Activated T-cell treated with anti-CD3 and anti-CD28 coated beads, Interleukin-2, amount 50 U/mL, for 72 hours (primary cell): ENCODE measurements around the gene RBM27. TPM values are rescaled to one million over a fixed set of nuclear protein-coding genes. Genes with fewer than 3 reads are reported as not detected.
"Not testable (repeated sequence)": the region's sequence is repeated elsewhere in the genome, so short reads cannot be mapped to it uniquely, and the experiment has no call there.

ENCODE experiments used
- ATAC-seq, 2 donors: fragments of 150-1000 bp; cut with Tn5 transposase; replicated peaks in 1 of 2; 2 replicates each; pipeline ENCODE4 v1.10.0; 2021; ENCODE audit warnings: moderate library complexity in 2 of 2, mild to moderate bottlenecking in 1 of 2
- DNase-seq, 2 donors: peaks; one replicate each; pipeline ENCODE4 v3.0.0; 2021 to 2022; ENCODE audit warnings: mixed read lengths in 1 of 2
- H3K27ac Mint-ChIP-seq: one replicate; pipeline ENCODE4 v1.8.0; 2022; ENCODE audit warnings: mild to moderate bottlenecking, moderate library complexity, mixed read lengths
- H3K27me3 Mint-ChIP-seq: one replicate; pipeline ENCODE4 v1.8.0; 2022; ENCODE audit warnings: low read depth, mixed read lengths
- H3K36me3 Mint-ChIP-seq, 2 donors: one replicate each; pipeline ENCODE4 v1.8.0; 2022; ENCODE audit warnings: mixed read lengths in 2 of 2, mild to moderate bottlenecking in 1 of 2; ENCODE audit not compliant: insufficient read depth in 2 of 2
- H3K4me1 Mint-ChIP-seq: one replicate; pipeline ENCODE4 v1.8.0; 2022; ENCODE audit warnings: low read depth, mixed read lengths
- H3K4me3 Mint-ChIP-seq, 2 donors: one replicate each; pipeline ENCODE4 v1.8.0; 2022; ENCODE audit warnings: mild to moderate bottlenecking in 2 of 2, mixed read lengths in 2 of 2, moderate library complexity in 2 of 2
- H3K9me3 Mint-ChIP-seq, 2 donors: one replicate each; pipeline ENCODE4 v1.8.0; 2022; ENCODE audit warnings: mixed read lengths in 2 of 2
- total RNA-seq, 2 donors: library from RNA; stranded (reverse); gene quantifications; one replicate each; pipeline ENCODE4 v1.2.3, GENCODE V29; 2022

The RBM27 gene, protein sequence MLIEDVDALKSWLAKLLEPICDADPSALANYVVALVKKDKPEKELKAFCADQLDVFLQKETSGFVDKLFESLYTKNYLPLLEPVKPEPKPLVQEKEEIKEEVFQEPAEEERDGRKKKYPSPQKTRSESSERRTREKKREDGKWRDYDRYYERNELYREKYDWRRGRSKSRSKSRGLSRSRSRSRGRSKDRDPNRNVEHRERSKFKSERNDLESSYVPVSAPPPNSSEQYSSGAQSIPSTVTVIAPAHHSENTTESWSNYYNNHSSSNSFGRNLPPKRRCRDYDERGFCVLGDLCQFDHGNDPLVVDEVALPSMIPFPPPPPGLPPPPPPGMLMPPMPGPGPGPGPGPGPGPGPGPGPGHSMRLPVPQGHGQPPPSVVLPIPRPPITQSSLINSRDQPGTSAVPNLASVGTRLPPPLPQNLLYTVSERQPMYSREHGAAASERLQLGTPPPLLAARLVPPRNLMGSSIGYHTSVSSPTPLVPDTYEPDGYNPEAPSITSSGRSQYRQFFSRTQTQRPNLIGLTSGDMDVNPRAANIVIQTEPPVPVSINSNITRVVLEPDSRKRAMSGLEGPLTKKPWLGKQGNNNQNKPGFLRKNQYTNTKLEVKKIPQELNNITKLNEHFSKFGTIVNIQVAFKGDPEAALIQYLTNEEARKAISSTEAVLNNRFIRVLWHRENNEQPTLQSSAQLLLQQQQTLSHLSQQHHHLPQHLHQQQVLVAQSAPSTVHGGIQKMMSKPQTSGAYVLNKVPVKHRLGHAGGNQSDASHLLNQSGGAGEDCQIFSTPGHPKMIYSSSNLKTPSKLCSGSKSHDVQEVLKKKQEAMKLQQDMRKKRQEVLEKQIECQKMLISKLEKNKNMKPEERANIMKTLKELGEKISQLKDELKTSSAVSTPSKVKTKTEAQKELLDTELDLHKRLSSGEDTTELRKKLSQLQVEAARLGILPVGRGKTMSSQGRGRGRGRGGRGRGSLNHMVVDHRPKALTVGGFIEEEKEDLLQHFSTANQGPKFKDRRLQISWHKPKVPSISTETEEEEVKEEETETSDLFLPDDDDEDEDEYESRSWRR
- total RNA-seq, result 10 to 100 TPM; 24.3 to 24.7 TPM

DNA sequence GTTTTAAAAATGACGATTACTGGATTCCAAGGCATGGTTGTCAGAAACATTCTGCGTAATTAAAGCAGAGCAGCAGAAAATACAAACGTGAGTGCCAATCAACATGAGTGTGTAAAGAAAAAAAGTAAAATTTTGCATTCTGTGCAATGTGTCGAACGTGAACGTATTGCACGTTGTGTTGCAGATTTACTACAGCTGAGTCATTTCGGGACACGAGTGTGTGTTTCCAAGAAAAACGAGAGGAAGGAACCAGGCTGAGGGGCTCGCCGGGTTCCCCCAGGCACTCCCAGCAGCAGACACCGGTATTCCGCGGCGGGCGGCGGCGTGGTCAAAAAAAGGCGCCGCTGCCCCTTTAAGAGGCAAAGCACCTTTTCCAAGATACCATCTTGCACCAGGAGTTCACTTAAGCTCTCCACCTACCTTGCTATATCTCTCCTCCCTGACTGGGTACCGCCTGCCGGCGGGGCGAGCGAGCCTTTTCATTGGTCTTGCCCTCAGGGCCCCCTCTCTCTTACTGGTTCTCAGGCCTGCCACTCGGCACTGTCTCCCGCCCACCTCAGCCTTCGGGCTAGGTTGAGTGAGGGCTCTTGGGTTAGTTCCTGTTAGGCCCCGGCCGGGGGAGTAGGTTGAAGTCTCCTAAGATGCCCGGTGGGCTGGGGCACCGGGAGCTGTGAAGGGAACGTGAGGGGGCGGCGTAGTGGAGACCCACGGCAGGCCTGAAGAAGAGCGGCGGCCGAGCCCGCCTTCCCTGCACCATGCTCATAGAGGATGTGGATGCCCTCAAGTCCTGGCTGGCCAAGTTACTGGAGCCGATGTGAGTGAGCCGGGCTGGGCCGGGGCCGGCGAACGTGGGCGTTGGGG is at the start of gene RBM27:
Gene RBM27 (plus strand): TSS at position 595 of the 861 bp plus-strand sequence. CDS start 161 bp downstream, at position 756.
- peaks cover 8% of the 10 kb centered on the region for H3K4me1 Mint-ChIP-seq
- ATAC-seq (peak; percentile 99), DNase-seq (peak; percentile 97 to 98)
- H3K27me3 Mint-ChIP-seq, result no peaks in the 10 kb centered on the region
- no peaks in the 10 kb centered on the region for H3K9me3 Mint-ChIP-seq
- no peaks in the 10 kb centered on the region for H3K36me3 Mint-ChIP-seq
- no peak within 1 kb of the TSS for H3K4me3 Mint-ChIP-seq
- H3K27ac Mint-ChIP-seq, result no peak within 1 kb of the TSS

DNA sequence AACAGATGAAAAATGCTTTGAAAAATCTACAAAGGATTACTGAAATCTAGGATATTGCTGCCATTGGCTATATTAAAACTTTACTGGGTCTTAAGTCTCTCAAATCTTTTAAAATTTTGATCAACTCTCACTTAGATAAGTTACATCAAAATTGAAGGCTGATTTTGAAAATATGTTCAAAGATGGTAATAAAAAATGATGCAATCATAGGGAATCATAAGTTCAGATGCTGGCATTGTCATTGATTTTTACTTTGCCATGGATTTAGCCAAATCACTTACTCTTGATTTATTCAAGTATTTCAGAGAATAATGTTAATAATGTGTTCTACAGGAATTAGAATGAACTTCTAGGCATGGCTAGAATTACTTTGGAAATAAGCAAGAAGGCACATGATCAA is 45.1 kb upstream of the RBM27 start:
- H3K4me3 Mint-ChIP-seq, result no peak overlapping the region
- DNase-seq (no peak), ATAC-seq (no peak)
- H3K36me3 Mint-ChIP-seq, result peaks cover 6 to 43% of the 10 kb centered on the region in 2 donors
- H3K27ac Mint-ChIP-seq, result peak overlapping the region; percentile 19
- no peaks in the 10 kb centered on the region for H3K4me1 Mint-ChIP-seq
- no peaks in the 10 kb centered on the region for H3K9me3 Mint-ChIP-seq
- H3K27me3 Mint-ChIP-seq, result no peaks in the 10 kb centered on the region

DNA sequence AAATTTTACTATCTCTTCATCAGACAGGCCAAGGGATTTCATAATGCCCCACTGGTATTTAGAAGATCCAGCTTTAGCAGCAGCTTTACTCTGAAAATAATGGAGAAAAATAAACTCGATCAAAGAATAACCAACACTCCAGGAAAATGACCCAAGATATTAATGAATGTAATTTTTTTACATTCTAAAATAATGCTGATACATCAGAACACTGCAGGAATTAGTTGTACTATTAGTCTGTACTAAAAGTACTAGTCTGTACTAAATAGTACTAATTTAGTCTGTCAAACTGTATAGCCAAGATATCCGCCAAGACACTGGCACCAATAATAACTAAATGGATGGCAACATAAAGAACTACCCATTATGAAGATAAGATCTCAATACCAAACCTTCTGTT is 39.0 kb upstream of the RBM27 start:
- H3K36me3 Mint-ChIP-seq, result peaks cover 14 to 47% of the 10 kb centered on the region in 2 donors
- DNase-seq (no peak), ATAC-seq (no peak)
- H3K4me3 Mint-ChIP-seq, result no peak overlapping the region
- H3K27ac Mint-ChIP-seq, result no peak overlapping the region
- no peaks in the 10 kb centered on the region for H3K9me3 Mint-ChIP-seq
- H3K4me1 Mint-ChIP-seq, result no peaks in the 10 kb centered on the region
- H3K27me3 Mint-ChIP-seq, result no peaks in the 10 kb centered on the region

DNA sequence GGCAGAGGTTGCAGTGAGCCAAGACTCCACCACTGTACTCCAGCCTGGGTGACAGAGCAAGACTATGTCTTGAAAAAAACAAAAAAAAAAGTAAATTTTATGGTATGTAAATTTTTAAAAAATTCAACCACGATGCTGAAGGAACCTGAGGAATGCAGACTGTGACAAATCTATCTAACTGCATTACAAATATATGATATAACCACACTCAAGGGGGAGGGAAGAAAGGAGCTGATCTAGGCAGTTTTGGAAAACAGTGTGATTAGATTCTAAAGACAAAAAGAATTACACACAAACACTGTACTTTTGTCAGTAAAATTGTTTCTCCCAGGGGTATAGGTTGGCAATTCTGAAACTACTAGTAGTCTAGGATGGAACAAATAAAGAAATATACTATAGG is 37.9 kb upstream of the RBM27 start:
- Mint-ChIP-seq H3K36me3 (peaks cover 19 to 50% of the 10 kb centered on the region in 2 donors), H3K27me3 (no peaks in the 10 kb centered on the region), H3K4me1 (peaks cover 6% of the 10 kb centered on the region), H3K9me3 (no peaks in the 10 kb centered on the region), H3K27ac (no peak overlapping the region), H3K4me3 (no peak overlapping the region)
- DNase-seq, result no peak
- ATAC-seq, result no peak

DNA sequence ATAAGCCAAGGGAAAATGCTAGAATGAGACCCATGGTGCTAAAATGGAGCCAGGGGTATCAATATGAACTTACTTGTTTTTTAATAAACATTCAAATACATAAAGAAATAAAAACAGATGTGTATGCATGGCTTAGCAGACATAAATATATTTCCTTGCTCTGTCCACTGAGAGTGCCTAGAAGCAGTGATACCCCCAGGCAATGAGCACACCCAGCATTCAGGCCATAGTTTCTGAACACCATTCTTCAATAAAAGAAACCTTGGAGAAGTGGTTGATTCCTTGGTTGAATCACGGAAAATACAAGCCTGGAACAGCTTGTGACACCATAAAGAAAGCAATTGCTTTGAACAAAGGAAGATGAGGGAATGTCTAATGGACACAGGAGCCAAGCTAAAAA is 37.5 kb upstream of the RBM27 start:
- peaks cover 9% of the 10 kb centered on the region for H3K4me1 Mint-ChIP-seq
- H3K36me3 Mint-ChIP-seq, result peaks cover 19 to 54% of the 10 kb centered on the region in 2 donors
- H3K27ac Mint-ChIP-seq, result no peak overlapping the region
- H3K9me3 Mint-ChIP-seq, result no peaks in the 10 kb centered on the region
- ATAC-seq (no peak), DNase-seq (no peak)
- H3K27me3 Mint-ChIP-seq, result no peaks in the 10 kb centered on the region
- no peak overlapping the region for H3K4me3 Mint-ChIP-seq

DNA sequence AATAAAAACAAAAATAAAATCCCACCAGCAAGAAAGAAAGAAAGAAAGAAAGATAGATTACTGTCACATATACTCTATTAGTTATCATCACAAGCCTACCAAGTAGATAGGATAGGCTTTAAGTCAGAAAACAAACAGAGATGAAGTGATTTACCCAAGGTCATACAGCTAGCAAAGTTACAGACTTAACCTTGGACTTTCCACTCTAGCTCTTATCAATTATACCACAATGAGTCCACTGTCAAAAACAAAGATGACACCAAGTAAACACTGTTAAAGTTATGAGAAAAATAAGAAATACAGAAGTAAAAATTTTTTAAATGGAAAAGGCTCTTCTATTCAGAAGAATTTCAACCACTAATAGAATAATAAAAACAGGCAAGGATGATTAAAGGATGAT is 34.3 kb upstream of the RBM27 start:
- Mint-ChIP-seq H3K27me3 (no peaks in the 10 kb centered on the region), H3K4me3 (no peak overlapping the region), H3K36me3 (peaks cover 17 to 43% of the 10 kb centered on the region in 2 donors), H3K27ac (no peak overlapping the region), H3K4me1 (peaks cover 15% of the 10 kb centered on the region), H3K9me3 (no peaks in the 10 kb centered on the region)
- ATAC-seq (no peak), DNase-seq (no peak)

DNA sequence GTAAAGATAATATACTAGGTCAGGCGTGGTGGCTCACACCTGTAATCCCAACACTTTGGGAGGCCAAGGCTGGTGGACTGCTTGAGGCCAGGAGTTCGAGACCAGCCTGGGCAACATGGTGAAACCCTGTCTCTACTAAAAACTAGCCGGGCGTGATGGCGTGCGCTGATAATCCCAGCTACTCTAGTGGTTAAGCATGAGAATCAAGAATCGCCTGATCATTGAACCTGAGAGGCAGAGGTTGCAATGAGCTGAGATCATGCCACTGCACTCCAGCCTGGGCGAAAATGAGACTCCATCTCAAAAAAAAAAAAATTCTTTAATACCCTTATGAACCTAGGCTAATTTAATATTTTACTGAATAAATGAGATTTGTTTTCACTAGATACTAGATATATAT is 30.4 kb upstream of the RBM27 start:
- H3K4me3 Mint-ChIP-seq, H3K27me3 Mint-ChIP-seq, H3K27ac Mint-ChIP-seq, DNase-seq, ATAC-seq, H3K9me3 Mint-ChIP-seq: not testable (repeated sequence)
- Mint-ChIP-seq H3K4me1 (peaks cover 28% of the 10 kb centered on the region), H3K36me3 (peaks cover 13 to 40% of the 10 kb centered on the region in 2 donors)

DNA sequence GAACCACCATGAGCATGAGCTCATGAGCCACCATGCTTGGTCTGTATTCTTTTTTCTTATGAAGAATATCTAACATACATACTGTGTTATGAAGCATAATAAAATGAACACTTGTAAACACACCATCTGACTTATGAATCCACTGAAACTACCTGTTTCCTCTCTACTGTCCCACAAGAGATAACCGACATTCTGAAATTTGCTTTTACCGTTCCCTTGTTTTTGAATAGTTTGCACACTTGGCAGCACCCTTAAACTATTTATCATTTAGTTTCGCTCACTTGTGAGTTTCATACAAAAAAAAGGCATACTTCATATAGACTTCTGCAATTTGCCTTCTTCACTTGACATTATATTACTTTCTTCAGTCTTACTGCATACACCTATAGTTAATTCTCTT is 29.8 kb upstream of the RBM27 start:
- DNase-seq, result no peak
- peaks cover 14 to 38% of the 10 kb centered on the region in 2 donors for H3K36me3 Mint-ChIP-seq
- H3K27ac Mint-ChIP-seq, result peak overlapping the region; percentile 25
- H3K4me3 Mint-ChIP-seq, result peak overlapping the region in 1 of 2 donors; percentile 53
- no peaks in the 10 kb centered on the region for H3K27me3 Mint-ChIP-seq
- H3K9me3 Mint-ChIP-seq, result no peaks in the 10 kb centered on the region
- peaks cover 28% of the 10 kb centered on the region for H3K4me1 Mint-ChIP-seq
- peak in 1 of 2 donors; percentile 50 for ATAC-seq

DNA sequence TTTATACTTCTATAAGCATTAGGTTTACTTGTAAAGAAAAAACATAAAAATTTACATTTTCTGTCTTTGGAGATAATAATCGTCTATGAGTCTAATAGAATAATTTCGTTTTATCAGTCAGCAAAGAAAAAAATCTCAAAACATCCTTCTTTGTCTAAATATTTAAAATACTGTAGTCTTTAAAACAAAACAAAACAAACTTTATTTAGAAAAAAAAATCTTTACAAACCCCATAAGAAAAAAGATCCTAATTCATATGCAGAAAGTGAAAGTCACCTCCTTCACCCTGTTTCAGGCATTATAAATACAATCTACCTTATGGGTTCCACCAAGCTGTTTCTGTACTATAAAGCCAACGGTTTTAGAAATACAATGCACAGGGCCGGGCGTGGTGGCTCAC is 26.6 kb upstream of the RBM27 start:
- no peaks in the 10 kb centered on the region for H3K9me3 Mint-ChIP-seq
- no peak for ATAC-seq
- peaks cover 34% of the 10 kb centered on the region for H3K4me1 Mint-ChIP-seq
- peaks cover 9 to 32% of the 10 kb centered on the region in 2 donors for H3K36me3 Mint-ChIP-seq
- H3K27ac Mint-ChIP-seq, result no peak overlapping the region
- no peaks in the 10 kb centered on the region for H3K27me3 Mint-ChIP-seq
- no peak overlapping the region for H3K4me3 Mint-ChIP-seq
- no peak for DNase-seq

DNA sequence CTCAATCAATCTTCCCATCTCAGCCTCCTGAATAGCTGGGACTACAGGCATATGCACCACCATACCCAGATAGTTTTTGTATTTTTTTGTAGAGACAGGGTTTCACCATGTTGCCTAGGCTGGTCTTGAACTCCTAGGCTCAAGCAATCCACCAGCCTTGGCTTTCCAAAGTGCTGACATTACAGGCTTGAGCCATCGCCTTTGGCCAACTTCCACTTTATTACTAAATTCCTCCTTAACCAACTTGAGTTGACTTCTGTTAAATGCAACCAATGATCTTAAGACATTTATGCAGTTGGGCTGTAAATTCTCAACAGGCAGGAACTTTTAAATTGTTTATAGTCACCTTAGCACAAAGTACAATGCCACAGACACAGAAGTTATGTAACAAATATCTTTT is 23.7 kb upstream of the RBM27 start:
- DNase-seq (no peak), ATAC-seq (no peak)
- Mint-ChIP-seq H3K4me1 (peaks cover 43% of the 10 kb centered on the region), H3K27me3 (no peaks in the 10 kb centered on the region), H3K27ac (no peak overlapping the region), H3K4me3 (peak overlapping the region; percentile 31 to 55), H3K36me3 (peaks cover 8 to 31% of the 10 kb centered on the region in 2 donors), H3K9me3 (no peaks in the 10 kb centered on the region)

DNA sequence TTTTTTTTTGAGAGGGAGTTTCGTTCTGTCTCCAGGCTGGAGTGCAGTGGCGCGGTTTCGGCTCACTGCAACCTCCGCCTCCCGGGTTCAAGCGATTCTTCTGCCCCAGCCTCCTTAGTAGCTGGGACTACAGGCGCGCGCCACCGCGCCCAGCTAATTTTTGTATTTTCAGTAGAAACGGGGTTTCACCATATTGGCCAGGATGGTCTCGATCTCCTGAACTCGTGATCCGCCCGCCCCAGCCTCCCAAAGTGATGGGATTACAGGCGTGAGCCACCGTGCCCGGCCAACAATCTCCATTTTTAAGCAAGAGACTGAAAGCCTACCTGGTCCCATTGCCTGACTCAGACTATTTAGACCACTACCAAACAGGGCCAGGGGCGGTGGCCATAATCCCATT is 20.0 kb upstream of the RBM27 start:
- H3K9me3 Mint-ChIP-seq, DNase-seq, ATAC-seq, H3K27me3 Mint-ChIP-seq, H3K27ac Mint-ChIP-seq: not testable (repeated sequence)
- H3K4me1 Mint-ChIP-seq, result peaks cover 39% of the 10 kb centered on the region
- H3K36me3 Mint-ChIP-seq, result peaks cover 8 to 19% of the 10 kb centered on the region in 2 donors
- peak overlapping the region; percentile 89 to 100 for H3K4me3 Mint-ChIP-seq

DNA sequence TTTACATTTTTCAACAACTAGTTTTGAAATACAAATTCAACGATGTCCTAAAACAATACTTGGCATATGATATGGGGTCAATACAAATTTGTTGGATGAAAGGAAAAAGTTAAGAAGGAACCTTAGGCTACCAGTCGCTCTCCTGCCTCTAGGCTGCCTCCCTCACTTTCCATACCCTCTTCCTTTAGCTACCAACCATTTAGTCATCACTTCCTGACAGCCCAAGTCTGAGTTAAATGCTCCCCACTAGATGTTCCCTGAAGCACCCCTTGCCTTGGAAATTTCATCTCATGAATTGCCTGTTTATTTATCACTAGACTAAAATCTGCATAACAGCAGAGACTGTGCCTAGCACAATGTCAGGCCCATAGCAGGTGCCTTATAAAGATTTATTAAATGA is 18.2 kb upstream of the RBM27 start:
- H3K4me1 Mint-ChIP-seq, result peaks cover 30% of the 10 kb centered on the region
- no peak for ATAC-seq
- H3K36me3 Mint-ChIP-seq, result peaks cover 5 to 13% of the 10 kb centered on the region in 2 donors
- DNase-seq, result no peak
- no peaks in the 10 kb centered on the region for H3K27me3 Mint-ChIP-seq
- no peaks in the 10 kb centered on the region for H3K9me3 Mint-ChIP-seq
- peak overlapping the region; percentile 15 for H3K27ac Mint-ChIP-seq
- H3K4me3 Mint-ChIP-seq, result peak overlapping the region in 1 of 2 donors; percentile 54
